ENCODE measurements around the gene KEAP1. TPM values are rescaled to one million over a fixed set of nuclear protein-coding genes. Genes with fewer than 3 reads are reported as not detected.
A peak's percentile ranks its signal among the peaks of the same experiment; 100 is the strongest.

KEAP1 gene
- total and polyA plus RNA-seq, 12 donors = 49.1 to 84.9 (median 60.0) TPM

GRCh38 chr19:10517361-10517759, 14.2 kb upstream of the KEAP1 start, which contains the start of gene S1PR5:
Gene S1PR5 (minus strand): TSS chr19:10517447. CDS start chr19:10515011, 2,436 bp downstream.
- DNase-seq (peak; percentile 11 to 21), ATAC-seq (peak; percentile 10 to 58 (median 44))
- peak within 1 kb of the TSS; percentile 22 to 55 (median 46) for H3K4me3 ChIP-seq
- WGBS, 2 donors = 0 to 1% methylated on average over 32 to 39 of the region's 39 CpGs
- no peaks in the 10 kb centered on the region for H3K9me3 ChIP-seq
- H3K27ac ChIP-seq = peak within 1 kb of the TSS in 5 of 10 donors; percentile 16 to 69 (median 48)
- peaks cover 7 to 36% (median 24%) of the 10 kb centered on the region in 9 donors for H3K4me1 ChIP-seq
- intact Hi-C loops (cut with DNase I) = no loop called here
- H3K36me3 ChIP-seq = no peaks in the 10 kb centered on the region
- H3K27me3 ChIP-seq = peaks cover 12 to 88% (median 79%) of the 10 kb centered on the region in 7 donors
- TF ChIP-seq CTCF (IDR thresholded peaks at IDR 0.05) = no peak

- TF ChIP-seq CTCF (IDR thresholded peaks at IDR 0.05) = no peak
Measured at GRCh38 chr19:10516671-10517286, 13.6 kb upstream of the KEAP1 start.

GRCh38 chr19:10516064-10516385, 12.9 kb upstream of the KEAP1 start:
- H3K27ac ChIP-seq = peak overlapping the region in 1 of 10 donors; percentile 4
- DNase-seq (no peak), ATAC-seq (no peak)
- H3K36me3 ChIP-seq = no peaks in the 10 kb centered on the region
- TF ChIP-seq CTCF (IDR thresholded peaks at IDR 0.05) = no peak
- no peaks in the 10 kb centered on the region for H3K9me3 ChIP-seq
- H3K27me3 ChIP-seq = peaks cover 12 to 97% (median 90%) of the 10 kb centered on the region in 7 donors
- peaks cover 7 to 36% (median 24%) of the 10 kb centered on the region in 9 donors for H3K4me1 ChIP-seq
- H3K4me3 ChIP-seq = peak overlapping the region in 2 of 10 donors; percentile 5 to 51
- intact Hi-C loops (cut with DNase I) = no loop called here
- 92% methylated on average over 5 of the region's 5 CpGs for WGBS, 2 donors

More at GRCh38 chr19:10516671-10517286, 13.6 kb upstream of the KEAP1 start:
- DNase-seq (no peak), ATAC-seq (no peak)
- 44 to 50% methylated on average over 9 to 10 of the region's 10 CpGs for WGBS, 2 donors
- H3K4me1 ChIP-seq = peaks cover 7 to 36% (median 24%) of the 10 kb centered on the region in 9 donors
- H3K36me3 ChIP-seq = no peaks in the 10 kb centered on the region
- intact Hi-C loops (cut with DNase I) = no loop called here
- peak overlapping the region; percentile 22 to 55 (median 46) for H3K4me3 ChIP-seq
- no peaks in the 10 kb centered on the region for H3K9me3 ChIP-seq
- peaks cover 12 to 90% (median 83%) of the 10 kb centered on the region in 7 donors for H3K27me3 ChIP-seq
- peak overlapping the region in 2 of 10 donors; percentile 67 to 69 for H3K27ac ChIP-seq

- Histone ChIP-seq H3K27me3 (peaks cover 12 to 98% (median 92%) of the 10 kb centered on the region in 7 donors), H3K4me3 (peak overlapping the region in 2 of 10 donors; percentile 3 to 23), H3K9me3 (no peaks in the 10 kb centered on the region), H3K27ac (no peak overlapping the region), H3K36me3 (no peaks in the 10 kb centered on the region), H3K4me1 (peaks cover 7 to 42% (median 26%) of the 10 kb centered on the region in 9 donors)
- TF ChIP-seq CTCF (IDR thresholded peaks at IDR 0.05) = no peak
- 13 to 20% methylated on average over 107 of the region's 107 CpGs for WGBS, 2 donors
- no peak for ATAC-seq
- intact Hi-C loops (cut with DNase I) = no loop called here
- no peak for DNase-seq
Measured at GRCh38 chr19:10514211-10515145, 11.3 kb upstream of the KEAP1 start.
